Transverse colon (tissue), 4 donors: ENCODE measurements around the gene SIPA1L3.

Experiments used
- EP300 ChIP-seq: sonication (generic); formaldehyde crosslinking; IDR thresholded peaks from one replicate; pipeline ENCODE4 v1.6.1; 2017; ENCODE audit warnings: antibody characterized with exemption, low read depth
- POLR2A ChIP-seq: fragments of 450-650 bp; IDR thresholded peaks from one replicate; pipeline ENCODE4 v1.6.1; 2016; ENCODE audit warnings: antibody characterized with exemption, mild to moderate bottlenecking, moderate library complexity
- POLR2AphosphoS5 ChIP-seq, 3 donors: sonication (generic); formaldehyde crosslinking; IDR thresholded peaks; one replicate each; pipeline ENCODE4 v1.6.1; 2016; ENCODE audit warnings: antibody characterized with exemption in 3 of 3
- TF ChIP-seq, protein P1 (sequence below), 5 experiments: fragments of 200-600 bp in 3 of 5; fragments of 450-650 bp in 2 of 5; sonication (generic) in 3 of 5; IDR thresholded peaks; 1 replicate in 2 of 5; 2 replicates in 3 of 5; pipeline ENCODE4 v1.5.1; 2016 to 2017; ENCODE audit warnings: antibody characterized with exemption in 5 of 5, inconsistent platforms in 3 of 5, mild to moderate bottlenecking in 2 of 5, moderate library complexity in 1 of 5

GRCh38 chr19:38209152-38209551 is 302.1 kb downstream of the SIPA1L3 start:
- TF ChIP-seq, protein P1, sequence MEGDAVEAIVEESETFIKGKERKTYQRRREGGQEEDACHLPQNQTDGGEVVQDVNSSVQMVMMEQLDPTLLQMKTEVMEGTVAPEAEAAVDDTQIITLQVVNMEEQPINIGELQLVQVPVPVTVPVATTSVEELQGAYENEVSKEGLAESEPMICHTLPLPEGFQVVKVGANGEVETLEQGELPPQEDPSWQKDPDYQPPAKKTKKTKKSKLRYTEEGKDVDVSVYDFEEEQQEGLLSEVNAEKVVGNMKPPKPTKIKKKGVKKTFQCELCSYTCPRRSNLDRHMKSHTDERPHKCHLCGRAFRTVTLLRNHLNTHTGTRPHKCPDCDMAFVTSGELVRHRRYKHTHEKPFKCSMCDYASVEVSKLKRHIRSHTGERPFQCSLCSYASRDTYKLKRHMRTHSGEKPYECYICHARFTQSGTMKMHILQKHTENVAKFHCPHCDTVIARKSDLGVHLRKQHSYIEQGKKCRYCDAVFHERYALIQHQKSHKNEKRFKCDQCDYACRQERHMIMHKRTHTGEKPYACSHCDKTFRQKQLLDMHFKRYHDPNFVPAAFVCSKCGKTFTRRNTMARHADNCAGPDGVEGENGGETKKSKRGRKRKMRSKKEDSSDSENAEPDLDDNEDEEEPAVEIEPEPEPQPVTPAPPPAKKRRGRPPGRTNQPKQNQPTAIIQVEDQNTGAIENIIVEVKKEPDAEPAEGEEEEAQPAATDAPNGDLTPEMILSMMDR (IDR thresholded peaks at IDR 0.05): no peak
- TF ChIP-seq POLR2A: no peak
- no peak for TF ChIP-seq EP300
- TF ChIP-seq POLR2AphosphoS5 (IDR thresholded peaks at IDR 0.05): no peak
